HCT116 (cell line): ENCODE data around the gene KCNAB2. TPM values are rescaled to one million over a fixed set of nuclear protein-coding genes. Genes with fewer than 3 reads are reported as not detected.

ENCODE experiments used
- ATAC-seq: fragments of 200-7000 bp; cut with Tn5 transposase; 2 replicates; pipeline ENCODE4 v1.9.1; 2020; ENCODE audit warnings: mild to moderate bottlenecking, moderate library complexity
- BruUV-seq: library from RNA; stranded (reverse); fragments of 400-500 nt; replicated peaks from 2 replicates; lab custom pipeline; 2021; lab: Mats Ljungman, UMichigan
- CTCF ChIA-PET: fragments of 300-600 bp; sonication (Branson Sonifier 250); formaldehyde crosslinking; loops from one replicate; lab custom pipeline; 2021; ENCODE audit warnings: antibody characterized with exemption; lab: Charles Lee
- POLR2A ChIA-PET: fragments of 300-600, 350-600 bp; sonication (Branson Sonifier 250); formaldehyde crosslinking; loops from one replicate; lab custom pipeline; 2021; ENCODE audit warnings: antibody characterized with exemption; lab: Charles Lee
- RAD21 ChIA-PET, 2 experiments: fragments of 300-600 bp; sonication (Branson Sonifier 250); formaldehyde crosslinking; loops; one replicate each; lab custom pipeline; 2023; ENCODE audit warnings: low total read pairs in 2 of 2; ENCODE audit not compliant: uncharacterized antibody in 2 of 2, unreplicated experiment in 2 of 2, low non-redundant PET in 1 of 2; lab: Charles Lee
- DNase-seq: peaks from one replicate; pipeline ENCODE4 v3.0.0-alpha.2; 2010; ENCODE audit warnings: low read depth, low spot score
- H2AFZ ChIP-seq: fragments of 200-600 bp; shearing (Covaris generic), sonication (generic); 2 replicates; pipeline ENCODE4 v1.6.1; 2017; ENCODE audit warnings: low read depth, mixed run types, mixed read lengths, antibody characterized with exemption, low read length; ENCODE audit not compliant: poor library complexity, severe bottlenecking
- H3K27ac ChIP-seq: 2 replicates; pipeline ENCODE4 v1.5.1; 2012; ENCODE audit warnings: low read depth, low read length
- H3K27me3 ChIP-seq: fragments of 200-600 bp; sonication (generic); 2 replicates; pipeline ENCODE4 v1.6.1; 2016; ENCODE audit warnings: mixed run types, low read length, mixed read lengths; ENCODE audit not compliant: insufficient read depth
- H3K36me3 ChIP-seq, 2 experiments: fragments of 200-500 bp in 1 of 2; fragments of 200-600 bp in 1 of 2; sonication (Bioruptor generic) in 1 of 2; sonication (generic) in 1 of 2; 2 replicates each; pipeline versions ENCODE4 v1.5.1 to v1.6.1; 2014 to 2016; ENCODE audit warnings: low read length in 2 of 2, inconsistent platforms in 1 of 2, mixed read lengths in 1 of 2, mixed run types in 1 of 2; ENCODE audit not compliant: insufficient read depth in 2 of 2, control insufficient read depth in 1 of 2
- H3K4me1 ChIP-seq, 2 experiments: fragments of 200-600 bp in 1 of 2; sonication (generic) in 1 of 2; 2 replicates each; pipeline versions ENCODE4 v1.5.1 to v1.6.1; 2012 to 2017; ENCODE audit warnings: low read length in 2 of 2, inconsistent platforms in 1 of 2, mild to moderate bottlenecking in 1 of 2, mixed read lengths in 1 of 2, mixed run types in 1 of 2, moderate library complexity in 1 of 2; ENCODE audit not compliant: insufficient read depth in 2 of 2, control insufficient read depth in 1 of 2
- H3K4me2 ChIP-seq: fragments of 200-600 bp; sonication (generic); 2 replicates; pipeline ENCODE4 v1.6.1; 2017; ENCODE audit warnings: mixed run types, low read length, mixed read lengths
- H3K4me3 ChIP-seq, 2 experiments: fragments of 200-600 bp in 1 of 2; sonication (generic) in 1 of 2; replicated peaks in 1 of 2; 2 replicates each; pipeline ENCODE4 v1.5.1; 2011 to 2016; ENCODE audit warnings: low read length in 2 of 2, control low read depth in 1 of 2, low read depth in 1 of 2, mild to moderate bottlenecking in 1 of 2, mixed read lengths in 1 of 2, mixed run types in 1 of 2
- H3K79me2 ChIP-seq: fragments of 200-600 bp; sonication (generic); 2 replicates; pipeline ENCODE4 v1.6.1; 2017; ENCODE audit warnings: mild to moderate bottlenecking, mixed run types, low read length, moderate library complexity, mixed read lengths; ENCODE audit not compliant: insufficient read depth
- H3K9ac ChIP-seq: fragments of 200-600 bp; sonication (generic); 2 replicates; pipeline ENCODE4 v1.6.1; 2016; ENCODE audit warnings: low read length, mixed read lengths
- H3K9me2 ChIP-seq: fragments of 200-600 bp; sonication (generic), shearing (Covaris generic); 2 replicates; pipeline ENCODE4 v1.6.1; 2017; ENCODE audit warnings: mixed run types, mild to moderate bottlenecking, moderate library complexity; ENCODE audit not compliant: insufficient read depth
- H3K9me3 ChIP-seq, 2 experiments: fragments of 200-500 bp in 1 of 2; fragments of 200-600 bp in 1 of 2; sonication (Bioruptor generic) in 1 of 2; sonication (generic) in 1 of 2; 2 replicates each; pipeline ENCODE4 v1.6.1; 2014 to 2017; ENCODE audit warnings: low read length in 2 of 2, mixed read lengths in 2 of 2, inconsistent platforms in 1 of 2, low read depth in 1 of 2, mild to moderate bottlenecking in 1 of 2, mixed run types in 1 of 2, moderate library complexity in 1 of 2; ENCODE audit not compliant: control insufficient read depth in 1 of 2, insufficient read depth in 1 of 2
- H4K20me1 ChIP-seq: fragments of 200-600 bp; sonication (generic), shearing (Covaris generic); 2 replicates; pipeline ENCODE4 v1.6.1; 2017; ENCODE audit warnings: mixed run types, mild to moderate bottlenecking, moderate library complexity; ENCODE audit not compliant: insufficient read depth
- ATF3 ChIP-seq: IDR thresholded peaks from 2 replicates; pipeline ENCODE4 v1.6.1; 2012
- CBX3 ChIP-seq: IDR thresholded peaks from 2 replicates; pipeline ENCODE4 v1.6.1; 2012; ENCODE audit warnings: low read depth
- CEBPB ChIP-seq: IDR thresholded peaks from 2 replicates; pipeline ENCODE4 v1.6.1; 2012; ENCODE audit warnings: low read depth
- CTCF ChIP-seq, 3 experiments: fragments of 200-600 bp in 1 of 3; sonication (generic) in 1 of 3; IDR thresholded peaks in 2 of 3; conservative IDR thresholded peaks in 1 of 3; 2 replicates each; pipeline ENCODE4 v1.5.1; 2012 to 2017; ENCODE audit warnings: low read depth in 2 of 3, low read length in 2 of 3, antibody characterized with exemption in 1 of 3, borderline replicate concordance in 1 of 3, control low read depth in 1 of 3, mild to moderate bottlenecking in 1 of 3, mixed read lengths in 1 of 3, mixed run types in 1 of 3, moderate library complexity in 1 of 3; ENCODE audit not compliant: insufficient read depth in 1 of 3
- EGR1 ChIP-seq: IDR thresholded peaks from 2 replicates; pipeline ENCODE4 v1.6.1; 2012; ENCODE audit warnings: low read depth
- ELF1 ChIP-seq: IDR thresholded peaks from 2 replicates; pipeline ENCODE4 v1.6.1; 2012; ENCODE audit warnings: low read depth, borderline replicate concordance
- FOSL1 ChIP-seq: IDR thresholded peaks from 2 replicates; pipeline ENCODE4 v1.6.1; 2012; ENCODE audit warnings: low read depth
- JUND ChIP-seq: IDR thresholded peaks from 2 replicates; pipeline ENCODE4 v1.6.1; 2012
- MAX ChIP-seq: IDR thresholded peaks from 2 replicates; pipeline ENCODE4 v1.6.1; 2012
- POLR2A ChIP-seq: IDR thresholded peaks from 2 replicates; pipeline ENCODE4 v1.7.0; 2011; ENCODE audit warnings: borderline replicate concordance; ENCODE audit not compliant: insufficient read depth, insufficient read length; ENCODE audit errors: extremely low read depth
- POLR2AphosphoS5 ChIP-seq: IDR thresholded peaks from 2 replicates; pipeline ENCODE4 v1.6.1; 2011; ENCODE audit warnings: mild to moderate bottlenecking, low read depth, low read length, moderate library complexity
- RAD21 ChIP-seq: IDR thresholded peaks from 2 replicates; pipeline ENCODE4 v1.6.1; 2012; ENCODE audit warnings: low read depth, mild to moderate bottlenecking
- SP1 ChIP-seq: IDR thresholded peaks from 2 replicates; pipeline ENCODE4 v1.6.1; 2012; ENCODE audit warnings: low read depth
- SRF ChIP-seq: IDR thresholded peaks from 2 replicates; pipeline ENCODE4 v1.6.1; 2012; ENCODE audit warnings: low read depth
- YY1 ChIP-seq: IDR thresholded peaks from 2 replicates; pipeline ENCODE4 v1.6.1; 2011; ENCODE audit warnings: low read length, low read depth, moderate library complexity, mild to moderate bottlenecking; ENCODE audit not compliant: insufficient replicate concordance; ENCODE audit errors: extremely low read depth
- ZBTB33 ChIP-seq: IDR thresholded peaks from 2 replicates; pipeline ENCODE4 v1.6.1; 2011; ENCODE audit warnings: mild to moderate bottlenecking, low read length, moderate library complexity; ENCODE audit not compliant: insufficient replicate concordance; ENCODE audit errors: extremely low read depth
- ZFX ChIP-seq: fragments of 450-650 bp; IDR thresholded peaks from 2 replicates; pipeline ENCODE4 v1.6.1; 2017
- ZNF274 ChIP-seq: fragments of 200-500 bp; sonication (Bioruptor generic); IDR thresholded peaks from 2 replicates; pipeline ENCODE4 v1.6.1; 2014; ENCODE audit warnings: mild to moderate bottlenecking, low read depth, low read length, inconsistent platforms
- intact Hi-C: fragments of 100-400 bp; cut with micrococcal nuclease; formaldehyde crosslinking; loops from 2 replicates; pipeline ENCODE4 v1.10.0; 2022
- total RNA-seq: library from RNA; stranded (reverse); gene quantifications from one replicate; pipeline ENCODE4 v1.2.1, GENCODE V29; 2021; ENCODE audit not compliant: unreplicated experiment

KCNAB2 gene
- total RNA-seq, 1 experiment from 2014 or later: 18.1 TPM

- H4K20me1 ChIP-seq: no peaks in the 10 kb centered on the region
- ChIA-PET RAD21 (no interaction called here), CTCF (no interaction called here), POLR2A (no interaction called here)
- H3K79me2 ChIP-seq: no peaks in the 10 kb centered on the region
- no peaks in the 10 kb centered on the region for H3K36me3 ChIP-seq
- ATAC-seq (no peak), DNase-seq (no peak)
- no peak overlapping the region for H3K9ac ChIP-seq
- TF ChIP-seq POLR2AphosphoS5 (no peak), EGR1 (no peak), CBX3 (no peak), POLR2A (no peak), FOSL1 (no peak), CEBPB (no peak), SP1 (no peak), CTCF (IDR thresholded peaks at IDR 0.05 in 2 of 3, conservative IDR thresholded peaks at IDR 0.05 in 1 of 3; ENCODE audit: borderline replicate concordance in 1 of 3, insufficient read depth in 1 of 3, low read depth in 2 of 3, low read length in 2 of 3) (no peak), JUND (no peak), RAD21 (no peak), ZNF274 (no peak)
- no peak overlapping the region for H2AFZ ChIP-seq
- no peaks in the 10 kb centered on the region for H3K9me3 ChIP-seq
- H3K4me3 ChIP-seq: no peak overlapping the region
- H3K27me3 ChIP-seq: no peaks in the 10 kb centered on the region
- no peaks in the 10 kb centered on the region for H3K9me2 ChIP-seq
- H3K4me2 ChIP-seq: no peak overlapping the region
- H3K27ac ChIP-seq: no peak overlapping the region
- BruUV-seq: no TSS peak
- intact Hi-C loops: no loop called here
- no peaks in the 10 kb centered on the region for H3K4me1 ChIP-seq
Measured at GRCh38 chr1:6045110-6045502, 582 bp upstream of the KCNAB2 start.

GRCh38 chr1:6046279-6046678 lies 591 bp downstream of the KCNAB2 start:
- H3K4me1 ChIP-seq: no peaks in the 10 kb centered on the region
- DNase-seq: no peak
- CTCF ChIA-PET: no interaction called here
- no peak overlapping the region for H3K4me3 ChIP-seq
- H3K9me2 ChIP-seq: no peaks in the 10 kb centered on the region
- H3K9me3 ChIP-seq: no peaks in the 10 kb centered on the region
- TF ChIP-seq ZFX (no peak), ELF1 (no peak), FOSL1 (no peak), JUND (no peak), ZBTB33 (no peak), CEBPB (no peak), POLR2A (no peak), ATF3 (no peak), MAX (no peak), RAD21 (no peak), CBX3 (no peak), YY1 (no peak), EGR1 (no peak), SRF (no peak)
- TF ChIP-seq, all 23 proteins: peak for 0
- Histone ChIP-seq H3K27me3 (no peaks in the 10 kb centered on the region), H3K4me2 (no peak overlapping the region), H4K20me1 (no peaks in the 10 kb centered on the region), H3K27ac (no peak overlapping the region), H2AFZ (no peak overlapping the region), H3K9ac (no peak overlapping the region), H3K79me2 (no peaks in the 10 kb centered on the region), H3K36me3 (no peaks in the 10 kb centered on the region)
- POLR2A ChIA-PET: no interaction called here
- no TSS peak for BruUV-seq
- RAD21 ChIA-PET: no interaction called here
- no peak for ATAC-seq
- intact Hi-C loops: no loop called here
